Suprapubic skin (tissue), 4 donors: Measurements from ENCODE around the gene ADAMTS16. TPM values are rescaled to one million over a fixed set of nuclear protein-coding genes. Genes with fewer than 3 reads are reported as not detected.

Experiments used
- DNase-seq, 2 donors: peaks; one replicate each; pipeline ENCODE4 v3.0.0-alpha.2; 2019; ENCODE audit warnings: low spot score in 2 of 2
- H3K27ac ChIP-seq: fragments of 200-600 bp; sonication (generic); one replicate; pipeline ENCODE4 v1.5.1; 2019
- H3K27me3 ChIP-seq: fragments of 200-600 bp; sonication (generic); one replicate; pipeline ENCODE4 v1.5.1; 2019
- H3K36me3 ChIP-seq: fragments of 200-600 bp; sonication (generic); one replicate; pipeline ENCODE4 v1.5.1; 2019
- H3K4me1 ChIP-seq: fragments of 200-600 bp; sonication (generic); one replicate; pipeline ENCODE4 v1.5.1; 2019
- H3K4me3 ChIP-seq: fragments of 200-600 bp; sonication (generic); one replicate; pipeline ENCODE4 v1.5.1; 2019; ENCODE audit warnings: mild to moderate bottlenecking
- H3K9me3 ChIP-seq: fragments of 200-600 bp; sonication (generic); one replicate; pipeline ENCODE4 v1.5.1; 2019
- EP300 ChIP-seq: sonication (generic); formaldehyde crosslinking; IDR thresholded peaks from one replicate; pipeline ENCODE4 v1.6.1; 2017; ENCODE audit warnings: antibody characterized with exemption
- POLR2A ChIP-seq, 2 donors: fragments of 450-650 bp; IDR thresholded peaks; one replicate each; pipeline ENCODE4 v1.6.1; 2017; ENCODE audit warnings: antibody characterized with exemption in 2 of 2, mild to moderate bottlenecking in 2 of 2, moderate library complexity in 2 of 2
- POLR2AphosphoS5 ChIP-seq, 3 donors: sonication (generic); formaldehyde crosslinking; IDR thresholded peaks; one replicate each; pipeline ENCODE4 v1.6.1; 2017; ENCODE audit warnings: antibody characterized with exemption in 3 of 3
- WGBS: methylation state at CpG from one replicate; pipeline ENCODE4 v1.1.5; 2018; 5-methylcytosine and 5-hydroxymethylcytosine counted together
- total RNA-seq, 4 donors: library from RNA; depleted of rRNA; stranded (reverse); fragments of >200 nt; gene quantifications; one replicate each; pipeline ENCODE4 v1.1.0, GENCODE V29; 2016
- TF ChIP-seq, protein P1 (sequence below), 2 donors: fragments of 200-600 bp in 1 of 2; fragments of 450-650 bp in 1 of 2; sonication (generic) in 1 of 2; IDR thresholded peaks; one replicate each; pipeline ENCODE4 v1.5.1; 2016 to 2019; ENCODE audit warnings: antibody characterized with exemption in 2 of 2, mild to moderate bottlenecking in 1 of 2, moderate library complexity in 1 of 2

ADAMTS16 gene
- total RNA-seq, 4 donors from 2014 or later, result 0.10 to 0.64 TPM; not detected in 2

GRCh38 chr5:5290674-5291334, 150.7 kb downstream of the ADAMTS16 start:
- H3K4me3 ChIP-seq, result no peak overlapping the region
- no peak overlapping the region for H3K27ac ChIP-seq
- no peaks in the 10 kb centered on the region for H3K9me3 ChIP-seq
- TF ChIP-seq EP300, result no peak
- TF ChIP-seq, protein P1, sequence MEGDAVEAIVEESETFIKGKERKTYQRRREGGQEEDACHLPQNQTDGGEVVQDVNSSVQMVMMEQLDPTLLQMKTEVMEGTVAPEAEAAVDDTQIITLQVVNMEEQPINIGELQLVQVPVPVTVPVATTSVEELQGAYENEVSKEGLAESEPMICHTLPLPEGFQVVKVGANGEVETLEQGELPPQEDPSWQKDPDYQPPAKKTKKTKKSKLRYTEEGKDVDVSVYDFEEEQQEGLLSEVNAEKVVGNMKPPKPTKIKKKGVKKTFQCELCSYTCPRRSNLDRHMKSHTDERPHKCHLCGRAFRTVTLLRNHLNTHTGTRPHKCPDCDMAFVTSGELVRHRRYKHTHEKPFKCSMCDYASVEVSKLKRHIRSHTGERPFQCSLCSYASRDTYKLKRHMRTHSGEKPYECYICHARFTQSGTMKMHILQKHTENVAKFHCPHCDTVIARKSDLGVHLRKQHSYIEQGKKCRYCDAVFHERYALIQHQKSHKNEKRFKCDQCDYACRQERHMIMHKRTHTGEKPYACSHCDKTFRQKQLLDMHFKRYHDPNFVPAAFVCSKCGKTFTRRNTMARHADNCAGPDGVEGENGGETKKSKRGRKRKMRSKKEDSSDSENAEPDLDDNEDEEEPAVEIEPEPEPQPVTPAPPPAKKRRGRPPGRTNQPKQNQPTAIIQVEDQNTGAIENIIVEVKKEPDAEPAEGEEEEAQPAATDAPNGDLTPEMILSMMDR (IDR thresholded peaks at IDR 0.05), result no peak
- TF ChIP-seq POLR2A (IDR thresholded peaks at IDR 0.05), result no peak
- no peak for TF ChIP-seq POLR2AphosphoS5 (IDR thresholded peaks at IDR 0.05)
- WGBS, result 76% methylated on average over 10 of the region's 10 CpGs
- H3K27me3 ChIP-seq, result no peaks in the 10 kb centered on the region
- no peaks in the 10 kb centered on the region for H3K4me1 ChIP-seq
- no peaks in the 10 kb centered on the region for H3K36me3 ChIP-seq
- no peak for DNase-seq

DNA sequence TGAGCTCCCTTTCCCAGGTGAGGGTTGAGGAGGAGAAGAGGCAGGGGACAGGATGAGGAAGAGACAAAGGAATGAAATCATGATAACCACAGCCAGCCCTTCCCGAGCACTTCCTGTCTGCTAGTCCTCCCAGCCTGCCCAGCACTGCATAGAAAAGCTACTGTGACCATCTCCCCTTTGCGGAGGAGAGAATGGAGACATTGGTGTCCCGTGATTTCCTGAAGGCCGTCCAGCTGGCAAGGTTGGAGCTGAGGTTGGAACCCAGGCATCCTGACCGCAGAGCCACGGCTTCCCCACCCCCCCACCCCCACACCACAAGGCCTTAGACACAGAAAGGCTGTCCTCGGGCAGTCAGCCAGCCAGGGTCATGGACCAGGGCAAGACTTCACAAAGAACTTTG, 151.2 kb downstream of the ADAMTS16 start:
- Histone ChIP-seq H3K9me3 (no peaks in the 10 kb centered on the region), H3K4me3 (no peak overlapping the region), H3K27me3 (no peaks in the 10 kb centered on the region), H3K4me1 (no peaks in the 10 kb centered on the region), H3K36me3 (no peaks in the 10 kb centered on the region), H3K27ac (no peak overlapping the region)
- WGBS, result 71% methylated on average over 7 of the region's 7 CpGs
- DNase-seq, result no peak
- TF ChIP-seq EP300, result no peak
- TF ChIP-seq POLR2AphosphoS5 (IDR thresholded peaks at IDR 0.05), result no peak
- TF ChIP-seq POLR2A (IDR thresholded peaks at IDR 0.05), result no peak
- TF ChIP-seq, protein P1 (IDR thresholded peaks at IDR 0.05), result no peak

GRCh38 chr5:5293029-5293428, 152.9 kb downstream of the ADAMTS16 start:
- no peak for DNase-seq
- WGBS, result 75% methylated on average over 5 of the region's 5 CpGs
- H3K9me3 ChIP-seq, result no peaks in the 10 kb centered on the region
- H3K4me1 ChIP-seq, result no peaks in the 10 kb centered on the region
- H3K27ac ChIP-seq, result no peak overlapping the region
- H3K4me3 ChIP-seq, result no peak overlapping the region
- H3K27me3 ChIP-seq, result no peaks in the 10 kb centered on the region
- H3K36me3 ChIP-seq, result no peaks in the 10 kb centered on the region
- no peak for TF ChIP-seq EP300
- TF ChIP-seq POLR2A (IDR thresholded peaks at IDR 0.05), result no peak
- TF ChIP-seq, protein P1 (IDR thresholded peaks at IDR 0.05), result no peak
- no peak for TF ChIP-seq POLR2AphosphoS5 (IDR thresholded peaks at IDR 0.05)

- no peaks in the 10 kb centered on the region for H3K9me3 ChIP-seq
- H3K4me3 ChIP-seq, result no peak overlapping the region
- no peaks in the 10 kb centered on the region for H3K27me3 ChIP-seq
- WGBS, result 94% methylated on average over 1 of the region's 1 CpG
- no peaks in the 10 kb centered on the region for H3K4me1 ChIP-seq
- TF ChIP-seq EP300 (no peak), POLR2AphosphoS5 (IDR thresholded peaks at IDR 0.05) (no peak), POLR2A (IDR thresholded peaks at IDR 0.05) (no peak)
- TF ChIP-seq, protein P1 (IDR thresholded peaks at IDR 0.05), result no peak
- DNase-seq, result no peak
- H3K36me3 ChIP-seq, result no peaks in the 10 kb centered on the region
- H3K27ac ChIP-seq, result no peak overlapping the region
Measured at GRCh38 chr5:5294429-5294828, 154.3 kb downstream of the ADAMTS16 start.

GRCh38 chr5:5295351-5295750, 155.2 kb downstream of the ADAMTS16 start:
- Histone ChIP-seq H3K9me3 (no peaks in the 10 kb centered on the region), H3K4me1 (no peaks in the 10 kb centered on the region), H3K36me3 (no peaks in the 10 kb centered on the region), H3K27ac (no peak overlapping the region), H3K4me3 (no peak overlapping the region), H3K27me3 (no peaks in the 10 kb centered on the region)
- no peak for TF ChIP-seq EP300
- TF ChIP-seq POLR2AphosphoS5 (IDR thresholded peaks at IDR 0.05), result no peak
- no peak for TF ChIP-seq POLR2A (IDR thresholded peaks at IDR 0.05)
- TF ChIP-seq, protein P1 (IDR thresholded peaks at IDR 0.05), result no peak
- no peak for DNase-seq
- WGBS, result 73% methylated on average over 4 of the region's 4 CpGs
